ENCODE data around the gene PADI3. TPM values are rescaled to one million over a fixed set of nuclear protein-coding genes. Genes with fewer than 3 reads are reported as not detected.

The PADI3 gene
- total and polyA plus RNA-seq, 9 of the 15 experiments (the other 6 are each of a cell fraction or from before 2014, with no cell fraction given): not detected

DNA sequence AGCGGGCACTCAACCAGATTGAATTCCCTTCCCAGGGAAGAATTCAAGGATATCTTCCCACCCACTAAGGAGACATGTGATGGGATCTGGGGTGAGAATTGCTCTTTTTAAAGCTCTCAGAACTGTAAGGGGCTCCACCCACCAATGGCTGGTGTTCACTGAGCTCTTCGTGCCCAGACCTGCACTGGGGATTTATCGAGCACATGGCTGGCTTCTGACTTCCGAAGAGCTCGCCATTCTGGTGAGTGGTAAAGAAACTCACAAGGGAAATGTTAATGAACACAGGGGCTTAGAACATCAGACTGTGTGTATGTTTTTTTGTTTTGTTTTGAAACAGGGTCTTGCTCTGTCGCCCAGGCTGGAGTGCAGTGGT lies 9.8 kb downstream of the PADI3 start (continued):
- TF ChIP-seq ELF1 (tag; IDR thresholded peaks at IDR 0.05) (no peak), NCOA6 (IDR thresholded peaks at IDR 0.05) (no peak), ZNF146 (CRISPR knock-in tag; IDR thresholded peaks at IDR 0.05; ENCODE audit: unreplicated experiment) (no peak), TSC22D4 (tag; IDR thresholded peaks at IDR 0.05) (no peak), CREB1 (IDR thresholded peaks at IDR 0.05) (no peak), CREB1 (CRISPR knock-in tag; IDR thresholded peaks at IDR 0.05) (no peak)
- TF ChIP-seq, protein P1, sequence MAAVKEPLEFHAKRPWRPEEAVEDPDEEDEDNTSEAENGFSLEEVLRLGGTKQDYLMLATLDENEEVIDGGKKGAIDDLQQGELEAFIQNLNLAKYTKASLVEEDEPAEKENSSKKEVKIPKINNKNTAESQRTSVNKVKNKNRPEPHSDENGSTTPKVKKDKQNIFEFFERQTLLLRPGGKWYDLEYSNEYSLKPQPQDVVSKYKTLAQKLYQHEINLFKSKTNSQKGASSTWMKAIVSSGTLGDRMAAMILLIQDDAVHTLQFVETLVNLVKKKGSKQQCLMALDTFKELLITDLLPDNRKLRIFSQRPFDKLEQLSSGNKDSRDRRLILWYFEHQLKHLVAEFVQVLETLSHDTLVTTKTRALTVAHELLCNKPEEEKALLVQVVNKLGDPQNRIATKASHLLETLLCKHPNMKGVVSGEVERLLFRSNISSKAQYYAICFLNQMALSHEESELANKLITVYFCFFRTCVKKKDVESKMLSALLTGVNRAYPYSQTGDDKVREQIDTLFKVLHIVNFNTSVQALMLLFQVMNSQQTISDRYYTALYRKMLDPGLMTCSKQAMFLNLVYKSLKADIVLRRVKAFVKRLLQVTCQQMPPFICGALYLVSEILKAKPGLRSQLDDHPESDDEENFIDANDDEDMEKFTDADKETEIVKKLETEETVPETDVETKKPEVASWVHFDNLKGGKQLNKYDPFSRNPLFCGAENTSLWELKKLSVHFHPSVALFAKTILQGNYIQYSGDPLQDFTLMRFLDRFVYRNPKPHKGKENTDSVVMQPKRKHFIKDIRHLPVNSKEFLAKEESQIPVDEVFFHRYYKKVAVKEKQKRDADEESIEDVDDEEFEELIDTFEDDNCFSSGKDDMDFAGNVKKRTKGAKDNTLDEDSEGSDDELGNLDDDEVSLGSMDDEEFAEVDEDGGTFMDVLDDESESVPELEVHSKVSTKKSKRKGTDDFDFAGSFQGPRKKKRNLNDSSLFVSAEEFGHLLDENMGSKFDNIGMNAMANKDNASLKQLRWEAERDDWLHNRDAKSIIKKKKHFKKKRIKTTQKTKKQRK (IDR thresholded peaks at IDR 0.05; ENCODE audit: borderline replicate concordance, low read depth, low read length): no peak
- TF ChIP-seq, protein P2, sequence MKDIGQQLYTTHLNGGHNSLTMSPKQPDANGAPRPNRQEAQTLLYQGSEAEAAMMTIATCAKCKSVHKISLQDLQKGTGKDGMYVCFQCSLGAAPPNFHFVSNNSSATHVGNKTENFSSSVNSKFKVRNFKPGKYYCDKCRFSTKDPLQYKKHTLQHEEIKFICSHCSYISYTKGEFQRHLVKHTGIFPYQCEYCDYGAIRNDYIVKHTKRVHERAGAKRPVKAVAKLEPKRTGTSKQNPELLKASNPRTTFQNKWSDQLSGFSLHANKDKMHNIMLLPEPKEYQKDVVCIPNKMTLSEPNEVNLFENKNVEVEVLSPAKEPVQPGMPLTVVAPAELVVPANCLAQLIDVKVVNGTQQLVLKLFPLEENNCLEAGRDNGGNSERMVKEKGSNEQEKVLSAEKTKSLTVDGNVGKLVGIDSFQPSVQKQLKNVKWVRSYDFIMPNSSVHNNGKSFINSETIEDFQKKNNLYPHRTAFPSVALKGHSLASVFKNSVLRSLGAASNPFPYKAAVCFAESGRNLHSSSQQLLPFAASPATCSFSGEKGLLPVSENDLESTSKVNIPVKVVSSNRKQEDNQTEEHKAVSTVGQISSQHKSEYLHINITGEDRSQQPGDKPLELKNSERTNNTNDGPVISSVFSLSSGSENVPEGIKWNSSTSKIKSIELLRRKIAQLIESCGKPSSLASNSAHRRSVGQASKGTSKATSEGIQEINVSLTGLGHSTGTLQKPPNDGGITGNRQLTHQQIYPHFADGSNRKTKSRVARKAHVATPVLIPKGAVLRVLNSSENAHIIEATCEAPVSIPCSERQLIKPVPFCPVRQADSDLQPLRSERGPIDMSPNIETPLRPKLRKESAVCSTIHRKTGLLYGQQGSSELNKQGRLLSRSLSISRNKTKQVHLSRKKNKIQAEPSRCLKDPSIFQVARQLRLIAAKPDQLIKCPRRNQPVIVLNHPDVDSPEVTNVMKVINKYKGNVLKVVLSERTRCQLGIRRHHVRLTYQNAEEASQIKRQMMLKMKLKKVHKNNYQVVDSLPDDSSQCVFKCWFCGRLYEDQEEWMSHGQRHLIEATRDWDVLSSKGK (CRISPR knock-in tag; IDR thresholded peaks at IDR 0.05): no peak
